DMS53 treated with DMSO at 0.1 percent for 48 hours (cell line): ENCODE results near the gene EXOC6.
"Not testable (repeated sequence)": the region's sequence is repeated elsewhere in the genome, so short reads cannot be mapped to it uniquely, and the experiment has no call there.

ENCODE experiments used
- DNase-seq: peaks from one replicate; lab custom pipeline; 2025; ENCODE audit not compliant: unreplicated experiment; lab: John Stamatoyannopoulos, UW

The EXOC6 gene

GRCh38 chr10:93075369-93076221, 227.3 kb downstream of the EXOC6 start:
- DNase-seq, result no peak

- DNase-seq, result no peak
Measured at GRCh38 chr10:93076871-93077270, 228.6 kb downstream of the EXOC6 start.

GRCh38 chr10:93077860-93078337, 229.6 kb downstream of the EXOC6 start:
- DNase-seq, result no peak

GRCh38 chr10:93079663-93080349, 231.5 kb downstream of the EXOC6 start:
- DNase-seq, result no peak

GRCh38 chr10:93080350-93081046, 232.2 kb downstream of the EXOC6 start:
- peak; percentile 43 for DNase-seq

GRCh38 chr10:93081318-93081717, 233.0 kb downstream of the EXOC6 start:
- DNase-seq, result no peak

- DNase-seq, result no peak
Measured at GRCh38 chr10:93081834-93082233, 233.5 kb downstream of the EXOC6 start.

- no peak for DNase-seq
Measured at GRCh38 chr10:93083743-93084539, 235.6 kb downstream of the EXOC6 start.

GRCh38 chr10:93085272-93085859, 237.0 kb downstream of the EXOC6 start:
- no peak for DNase-seq

GRCh38 chr10:93086289-93086688, 238.0 kb downstream of the EXOC6 start:
- DNase-seq, result no peak

GRCh38 chr10:93087846-93088245, 239.5 kb downstream of the EXOC6 start:
- no peak for DNase-seq

- DNase-seq, result no peak
Measured at GRCh38 chr10:93088466-93088865, 240.1 kb downstream of the EXOC6 start.

GRCh38 chr10:93090619-93091018, 242.3 kb downstream of the EXOC6 start:
- DNase-seq, result no peak

- DNase-seq, result no peak
Measured at GRCh38 chr10:93091960-93092359, 243.6 kb downstream of the EXOC6 start.

GRCh38 chr10:93095225-93095624, 246.9 kb downstream of the EXOC6 start:
- DNase-seq, result no peak

- no peak for DNase-seq
Measured at GRCh38 chr10:93096901-93097300, 248.6 kb downstream of the EXOC6 start.

- DNase-seq, result no peak
Measured at GRCh38 chr10:93097386-93097785, 249.1 kb downstream of the EXOC6 start.

- no peak for DNase-seq
Measured at GRCh38 chr10:93098816-93099215, 250.5 kb downstream of the EXOC6 start.

- no peak for DNase-seq
Measured at GRCh38 chr10:93099670-93100069, 251.3 kb downstream of the EXOC6 start.

- not testable (repeated sequence) for DNase-seq
Measured at GRCh38 chr10:93101148-93101547, 252.8 kb downstream of the EXOC6 start.
